ENCODE measurements around the gene SORBS2.

The SORBS2 gene

DNA sequence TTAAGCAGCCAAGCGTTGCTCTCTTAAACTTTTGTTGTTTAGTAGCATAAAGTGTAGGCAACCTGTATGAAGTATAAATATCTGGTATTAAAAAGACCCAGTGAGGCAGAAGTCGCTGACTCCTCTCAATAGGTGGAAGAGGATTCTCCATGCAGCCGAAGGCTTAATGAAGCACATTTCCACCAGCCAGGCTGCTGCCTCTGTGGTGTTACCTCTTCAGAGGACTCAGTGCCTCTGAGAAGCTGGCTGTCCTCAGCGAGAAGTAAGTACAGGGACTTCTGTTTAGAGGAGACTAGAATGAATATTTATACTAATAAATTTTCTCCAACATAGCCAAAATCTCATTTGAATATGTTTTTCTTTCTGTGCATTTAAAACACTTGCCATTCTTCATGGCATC lies 6.0 kb downstream of the SORBS2 start:
- in situ Hi-C loops (cut with HindIII; ENCODE audit: low pct_unique_long_range_greater_than_20kb, low sequenced_read_pairs) = no loop called here
- peak in 1 of 2 experiments; percentile 37 for DNase-seq (ENCODE audit: low read depth in 1 of 2, low spot score in 1 of 2)
- no peak for TF ChIP-seq JUND (IDR thresholded peaks at IDR 0.05; ENCODE audit: low read depth)

GRCh38 chr4:185805262-185805802 lies 6.7 kb downstream of the SORBS2 start:
- TF ChIP-seq JUND (IDR thresholded peaks at IDR 0.05; ENCODE audit: low read depth) = no peak
- DNase-seq (ENCODE audit: low read depth in 1 of 2, low spot score in 1 of 2) = peak in 1 of 2 experiments; percentile 40
- in situ Hi-C loops (cut with HindIII; ENCODE audit: low pct_unique_long_range_greater_than_20kb, low sequenced_read_pairs) = no loop called here

- TF ChIP-seq JUND (IDR thresholded peaks at IDR 0.05; ENCODE audit: low read depth) = no peak
- DNase-seq (ENCODE audit: low read depth in 1 of 2, low spot score in 1 of 2) = peak in 1 of 2 experiments; percentile 30
- in situ Hi-C loops (cut with HindIII; ENCODE audit: low pct_unique_long_range_greater_than_20kb, low sequenced_read_pairs) = no loop called here
Observed at GRCh38 chr4:185803022-185803421, 9.0 kb downstream of the SORBS2 start.

- in situ Hi-C loops (cut with HindIII; ENCODE audit: low pct_unique_long_range_greater_than_20kb, low sequenced_read_pairs) = no loop called here
- no peak for DNase-seq (ENCODE audit: low read depth in 1 of 2, low spot score in 1 of 2)
- TF ChIP-seq JUND (IDR thresholded peaks at IDR 0.05; ENCODE audit: low read depth) = no peak
Observed at GRCh38 chr4:185801471-185801870, 10.5 kb downstream of the SORBS2 start.

- in situ Hi-C loops (cut with HindIII; ENCODE audit: low pct_unique_long_range_greater_than_20kb, low sequenced_read_pairs) = no loop called here
- DNase-seq (ENCODE audit: low read depth in 1 of 2, low spot score in 1 of 2) = no peak
- TF ChIP-seq JUND (IDR thresholded peaks at IDR 0.05; ENCODE audit: low read depth) = no peak
Observed at GRCh38 chr4:185800266-185800945, 11.6 kb downstream of the SORBS2 start.

DNA sequence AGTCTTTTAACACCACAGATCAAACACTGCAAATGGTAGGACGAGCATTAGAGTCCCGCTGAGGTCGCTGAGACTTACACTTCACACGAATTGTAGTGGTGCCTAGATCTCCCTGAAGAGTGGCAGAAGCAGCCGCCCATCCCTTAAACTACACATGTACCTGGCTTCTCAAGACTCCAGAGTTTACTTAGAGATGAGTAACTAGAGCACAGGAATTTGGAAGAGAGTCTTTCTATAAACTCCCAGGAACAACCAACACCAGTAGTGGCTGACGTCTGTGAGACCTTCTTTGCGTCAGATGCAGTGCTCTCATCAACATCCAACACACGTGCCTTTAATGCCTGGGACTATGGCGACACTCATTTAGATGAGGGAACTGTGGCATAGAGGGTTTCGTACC lies 12.6 kb downstream of the SORBS2 start:
- no peak for DNase-seq (ENCODE audit: low read depth in 1 of 2, low spot score in 1 of 2)
- in situ Hi-C loops (cut with HindIII; ENCODE audit: low pct_unique_long_range_greater_than_20kb, low sequenced_read_pairs) = no loop called here
- no peak for TF ChIP-seq JUND (IDR thresholded peaks at IDR 0.05; ENCODE audit: low read depth)

DNA sequence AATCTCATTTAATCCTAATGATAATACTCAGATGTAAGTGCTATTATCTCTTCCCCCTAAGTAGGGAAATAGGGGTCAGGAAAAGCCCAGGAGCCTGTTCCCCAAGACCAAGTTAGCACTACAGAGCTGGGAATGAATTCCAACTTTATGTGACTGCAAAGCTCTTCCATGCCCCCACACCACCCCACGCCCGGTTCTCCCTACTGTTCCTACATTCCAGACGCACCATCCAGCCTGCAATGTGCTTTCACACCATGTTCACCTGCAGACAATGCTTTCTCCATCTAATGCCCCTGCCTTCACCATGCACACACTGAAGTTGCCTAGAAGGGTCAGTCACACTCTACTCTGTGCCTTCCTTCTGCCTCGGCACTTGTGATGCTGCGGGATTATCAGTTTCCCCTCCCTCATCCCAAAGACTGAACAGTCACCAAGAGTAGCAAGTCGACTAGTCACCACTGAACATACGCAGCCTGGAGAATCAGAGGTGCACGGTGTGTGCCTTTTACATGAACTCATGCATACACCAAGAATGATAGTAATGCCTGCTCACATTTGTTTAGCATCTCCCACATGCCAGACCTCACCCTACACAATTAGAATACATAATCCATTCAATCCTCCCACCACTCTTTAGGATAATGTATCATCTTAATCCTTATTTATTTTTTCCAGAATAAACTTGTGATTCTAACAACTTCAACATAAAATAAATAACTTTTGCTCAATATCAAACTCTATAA lies 14.2 kb downstream of the SORBS2 start:
- in situ Hi-C loops (cut with HindIII; ENCODE audit: low pct_unique_long_range_greater_than_20kb, low sequenced_read_pairs) = no loop called here
- TF ChIP-seq JUND (IDR thresholded peaks at IDR 0.05; ENCODE audit: low read depth) = no peak
- DNase-seq (ENCODE audit: low read depth in 1 of 2, low spot score in 1 of 2) = no peak

- in situ Hi-C loops (cut with HindIII; ENCODE audit: low pct_unique_long_range_greater_than_20kb, low sequenced_read_pairs) = no loop called here
- no peak for DNase-seq (ENCODE audit: low read depth in 1 of 2, low spot score in 1 of 2)
Observed at GRCh38 chr4:185797018-185797417, 15.0 kb downstream of the SORBS2 start.

DNA sequence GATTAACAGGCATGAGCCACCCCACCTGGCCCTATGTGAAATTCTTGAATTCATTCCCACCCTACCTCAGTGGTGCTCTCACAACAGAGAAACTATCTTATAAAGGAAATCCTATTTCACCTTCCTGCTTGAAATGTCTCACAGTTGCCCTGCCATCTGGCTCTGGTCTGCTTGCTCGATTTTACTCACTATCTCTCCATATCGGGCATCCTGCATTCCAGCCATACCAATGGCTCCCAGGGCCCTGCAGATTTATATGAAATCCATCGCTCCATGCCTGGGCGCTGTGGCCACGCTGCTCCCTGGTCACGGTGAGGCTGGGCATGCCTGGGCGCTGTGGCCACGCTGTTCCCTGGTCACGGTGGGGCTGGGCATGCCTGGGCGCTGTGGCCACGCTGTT lies 15.8 kb downstream of the SORBS2 start:
- no peak for TF ChIP-seq JUND (IDR thresholded peaks at IDR 0.05; ENCODE audit: low read depth)
- in situ Hi-C loops (cut with HindIII; ENCODE audit: low pct_unique_long_range_greater_than_20kb, low sequenced_read_pairs) = no loop called here
- DNase-seq (ENCODE audit: low read depth in 1 of 2, low spot score in 1 of 2) = no peak

More at GRCh38 chr4:185797018-185797417, 15.0 kb downstream of the SORBS2 start:
- TF ChIP-seq JUND (IDR thresholded peaks at IDR 0.05; ENCODE audit: low read depth) = no peak

GRCh38 chr4:185794637-185795036 lies 17.4 kb downstream of the SORBS2 start:
- TF ChIP-seq JUND (IDR thresholded peaks at IDR 0.05; ENCODE audit: low read depth) = no peak
- in situ Hi-C loops (cut with HindIII; ENCODE audit: low pct_unique_long_range_greater_than_20kb, low sequenced_read_pairs) = no loop called here
- DNase-seq (ENCODE audit: low read depth in 1 of 2, low spot score in 1 of 2) = no peak

DNA sequence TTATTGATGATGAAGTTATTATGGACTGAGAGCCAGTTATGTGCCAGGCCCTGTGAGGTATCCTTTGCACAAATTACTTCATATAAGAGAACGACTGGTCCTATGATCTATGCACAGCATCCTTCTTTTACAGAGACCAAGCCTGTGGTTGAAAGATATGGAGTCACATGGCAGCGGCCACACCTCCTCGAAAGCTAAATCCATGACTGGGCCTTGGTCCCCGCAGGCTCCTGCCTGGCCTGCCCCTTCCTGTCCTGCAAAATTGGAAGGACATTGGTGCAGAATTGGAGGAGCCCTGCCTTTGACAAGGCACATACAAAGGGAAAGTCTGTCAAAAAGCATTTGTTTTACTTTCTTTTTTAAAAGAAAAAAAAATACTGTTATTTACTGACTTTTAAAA lies 18.3 kb downstream of the SORBS2 start:
- TF ChIP-seq JUND (IDR thresholded peaks at IDR 0.05; ENCODE audit: low read depth) = no peak
- no peak for DNase-seq (ENCODE audit: low read depth in 1 of 2, low spot score in 1 of 2)
- in situ Hi-C loops (cut with HindIII; ENCODE audit: low pct_unique_long_range_greater_than_20kb, low sequenced_read_pairs) = no loop called here

GRCh38 chr4:185793116-185793485 lies 18.9 kb downstream of the SORBS2 start:
- no peak for DNase-seq (ENCODE audit: low read depth in 1 of 2, low spot score in 1 of 2)
- TF ChIP-seq JUND (IDR thresholded peaks at IDR 0.05; ENCODE audit: low read depth) = no peak
- in situ Hi-C loops (cut with HindIII; ENCODE audit: low pct_unique_long_range_greater_than_20kb, low sequenced_read_pairs) = no loop called here

DNA sequence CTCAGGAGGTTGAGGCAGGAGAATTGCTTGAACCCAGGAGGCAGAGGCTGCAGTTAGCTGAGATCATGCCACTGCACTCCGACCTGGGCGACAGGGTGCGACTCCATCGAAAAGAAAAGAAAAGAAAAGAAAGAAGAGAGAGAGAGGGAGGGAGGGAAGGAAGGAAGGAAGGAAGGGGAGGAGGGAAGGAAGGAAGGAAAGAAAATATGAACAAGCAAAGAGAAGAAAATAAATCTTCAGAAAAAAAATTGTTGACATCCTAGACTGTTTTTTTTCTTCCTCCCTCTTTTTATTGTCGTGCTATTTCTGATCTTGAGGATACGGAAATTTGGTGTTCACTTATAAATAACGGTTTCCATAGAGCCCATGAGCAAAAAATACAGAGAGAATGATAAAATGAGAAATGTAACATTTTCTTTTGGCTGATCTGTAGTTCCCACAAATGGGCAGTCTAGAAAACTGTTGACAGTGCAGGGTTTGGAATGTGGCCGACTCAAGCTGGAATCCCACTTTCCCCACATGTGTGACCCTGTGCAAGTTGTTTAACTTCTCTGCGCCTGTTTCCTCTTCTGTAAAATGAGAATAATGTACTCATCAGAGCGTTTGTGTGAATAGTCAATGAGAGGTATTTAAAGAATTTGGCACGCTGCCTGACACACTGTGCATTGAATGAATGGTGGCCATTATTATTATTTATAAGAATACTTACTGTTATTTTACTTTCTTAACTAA lies 19.4 kb downstream of the SORBS2 start:
- DNase-seq (ENCODE audit: low read depth in 1 of 2, low spot score in 1 of 2) = peak in 1 of 2 experiments; percentile 83
- no peak for TF ChIP-seq JUND (IDR thresholded peaks at IDR 0.05; ENCODE audit: low read depth)
- in situ Hi-C loops (cut with HindIII; ENCODE audit: low pct_unique_long_range_greater_than_20kb, low sequenced_read_pairs) = no loop called here

All from T47D (cell line).